ENCODE results near the gene CAPSL.

The CAPSL gene

DNA sequence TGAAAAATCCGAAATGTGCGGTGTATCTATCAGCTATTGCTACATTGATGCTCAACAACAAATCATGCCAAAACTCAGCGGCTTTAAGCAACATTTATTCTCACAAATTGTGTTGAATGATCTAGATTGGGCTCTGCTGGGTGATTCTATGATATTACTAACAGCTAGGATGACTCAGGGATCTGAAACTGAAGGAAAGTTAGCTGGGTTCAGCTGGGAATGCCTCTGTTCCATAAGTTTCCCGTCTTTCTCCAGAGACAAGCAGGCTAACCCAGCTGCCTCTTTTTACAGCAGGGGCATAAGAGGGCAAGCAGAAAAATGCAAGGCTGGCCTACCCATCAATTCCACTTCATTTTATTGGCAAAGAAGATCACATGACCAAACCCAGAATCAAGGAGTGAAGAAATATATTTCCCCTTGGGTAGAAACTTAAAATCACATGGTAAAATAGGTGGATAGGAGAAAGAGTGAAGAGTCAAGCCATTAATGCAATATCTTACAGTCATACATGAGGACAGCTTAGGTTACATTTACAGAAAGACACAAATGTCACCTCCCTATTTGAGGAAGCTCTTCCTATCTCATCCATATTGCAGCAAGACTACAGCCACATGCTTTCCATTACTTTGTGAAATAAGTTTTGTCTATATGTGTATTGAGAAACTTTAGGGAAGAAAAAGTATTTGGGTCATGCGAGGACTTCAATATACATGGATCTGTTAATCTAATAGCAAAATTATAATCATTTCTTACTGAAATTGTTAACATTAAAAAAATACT is 50.9 kb downstream of the CAPSL start:
- H3K36me3 ChIP-seq (ENCODE audit: insufficient read depth, low read length) = no peaks in the 10 kb centered on the region
- H3K4me1 ChIP-seq (ENCODE audit: insufficient read depth, low read length) = peaks cover 12% of the 10 kb centered on the region
- no peak overlapping the region for H3K4me3 ChIP-seq (ENCODE audit: low read length)
- H3K27me3 ChIP-seq (ENCODE audit: insufficient read depth, low read length) = no peaks in the 10 kb centered on the region
- no peak overlapping the region for H3K9ac ChIP-seq (ENCODE audit: low read depth, low read length)
- no peaks in the 10 kb centered on the region for H3K9me3 ChIP-seq (ENCODE audit: insufficient read depth, low read depth, low read length)
- H3K27ac ChIP-seq (ENCODE audit: low read depth, low read length) = no peak overlapping the region
- 67% methylated on average over 4 of the region's 5 CpGs for WGBS

- Histone ChIP-seq H3K27ac (ENCODE audit: low read depth, low read length) (no peak overlapping the region), H3K4me1 (ENCODE audit: insufficient read depth, low read length) (peaks cover 12% of the 10 kb centered on the region), H3K9ac (ENCODE audit: low read depth, low read length) (no peak overlapping the region), H3K4me3 (ENCODE audit: low read length) (no peak overlapping the region), H3K9me3 (ENCODE audit: insufficient read depth, low read depth, low read length) (no peaks in the 10 kb centered on the region), H3K36me3 (ENCODE audit: insufficient read depth, low read length) (no peaks in the 10 kb centered on the region), H3K27me3 (ENCODE audit: insufficient read depth, low read length) (no peaks in the 10 kb centered on the region)
- 95% methylated on average over 3 of the region's 3 CpGs for WGBS
These were observed 52.0 kb downstream of the CAPSL start for GRCh38 chr5:35886381-35886780.

DNA sequence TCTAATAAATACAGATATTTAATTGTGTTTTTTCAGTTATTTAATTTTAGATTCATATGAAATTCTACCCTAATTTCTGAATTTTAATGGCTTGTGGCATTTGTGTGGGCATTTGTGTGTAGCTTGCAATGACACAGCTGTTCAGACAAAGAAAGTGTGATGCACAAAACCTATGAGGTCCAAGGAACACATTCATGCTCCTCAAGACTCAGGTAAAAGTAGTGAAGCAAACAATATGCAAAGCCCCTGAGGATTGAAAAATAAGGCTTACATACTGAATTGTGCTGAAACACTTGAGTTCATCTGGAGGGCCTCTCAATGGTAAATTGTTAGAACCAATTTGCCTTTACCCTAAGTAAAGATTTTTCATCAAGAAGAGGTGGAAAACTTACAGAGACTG is 53.6 kb downstream of the CAPSL start:
- no peaks in the 10 kb centered on the region for H3K9me3 ChIP-seq (ENCODE audit: insufficient read depth, low read depth, low read length)
- peaks cover 12% of the 10 kb centered on the region for H3K4me1 ChIP-seq (ENCODE audit: insufficient read depth, low read length)
- H3K9ac ChIP-seq (ENCODE audit: low read depth, low read length) = no peak overlapping the region
- H3K27ac ChIP-seq (ENCODE audit: low read depth, low read length) = no peak overlapping the region
- H3K27me3 ChIP-seq (ENCODE audit: insufficient read depth, low read length) = no peaks in the 10 kb centered on the region
- H3K36me3 ChIP-seq (ENCODE audit: insufficient read depth, low read length) = no peaks in the 10 kb centered on the region
- no peak overlapping the region for H3K4me3 ChIP-seq (ENCODE audit: low read length)

DNA sequence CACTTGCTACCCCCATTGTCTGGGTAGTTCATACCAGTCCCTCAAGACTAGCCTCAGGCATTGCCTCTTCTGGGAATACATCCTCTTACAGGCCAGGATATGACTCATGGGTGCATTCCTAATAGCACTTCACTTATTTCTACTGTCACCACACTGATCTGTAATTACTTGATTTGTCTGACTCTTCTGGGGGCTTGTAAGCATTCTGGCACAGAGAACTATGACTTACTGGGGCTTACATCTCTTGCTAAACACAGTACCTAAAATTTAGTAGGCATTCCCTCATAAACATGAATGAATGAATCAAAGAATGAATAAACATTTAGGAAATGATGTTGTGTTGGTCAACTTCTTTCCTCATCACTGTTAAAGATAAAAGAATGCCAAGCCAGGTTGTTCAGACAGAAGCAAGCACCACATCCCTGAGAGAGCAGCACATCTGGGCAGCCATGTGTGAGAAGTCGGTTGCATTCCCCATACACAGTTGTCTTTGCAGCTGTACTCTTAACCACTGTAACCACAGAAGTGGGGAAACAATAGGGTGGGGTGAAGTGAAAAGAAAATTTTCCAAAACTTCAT is 54.1 kb downstream of the CAPSL start:
- H3K9me3 ChIP-seq (ENCODE audit: insufficient read depth, low read depth, low read length) = no peaks in the 10 kb centered on the region
- H3K4me3 ChIP-seq (ENCODE audit: low read length) = no peak overlapping the region
- H3K9ac ChIP-seq (ENCODE audit: low read depth, low read length) = no peak overlapping the region
- 68% methylated on average over 1 of the region's 1 CpG for WGBS
- H3K27ac ChIP-seq (ENCODE audit: low read depth, low read length) = no peak overlapping the region
- no peaks in the 10 kb centered on the region for H3K36me3 ChIP-seq (ENCODE audit: insufficient read depth, low read length)
- no peaks in the 10 kb centered on the region for H3K27me3 ChIP-seq (ENCODE audit: insufficient read depth, low read length)
- peaks cover 11% of the 10 kb centered on the region for H3K4me1 ChIP-seq (ENCODE audit: insufficient read depth, low read length)

DNA sequence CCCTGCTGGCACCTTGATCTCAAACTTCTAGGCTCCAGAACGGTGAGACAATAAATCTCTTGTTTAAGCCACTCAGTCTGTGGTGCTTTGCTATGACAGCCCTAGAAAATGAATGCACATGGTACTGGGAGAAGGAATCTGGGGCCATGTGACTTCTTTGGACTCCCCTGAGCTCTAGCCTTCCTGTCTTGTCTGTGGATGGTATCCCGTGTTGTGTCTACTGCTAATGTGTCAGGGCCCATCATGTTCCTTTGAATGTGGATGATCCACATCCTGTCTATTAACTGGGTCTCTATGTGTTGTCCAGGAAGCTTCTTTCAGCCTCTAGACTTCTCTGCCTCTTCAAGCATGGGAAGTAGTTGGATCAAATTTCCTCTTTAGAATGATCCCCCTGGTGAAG is 56.7 kb downstream of the CAPSL start:
- H3K4me3 ChIP-seq (ENCODE audit: low read length) = no peak overlapping the region
- H3K4me1 ChIP-seq (ENCODE audit: insufficient read depth, low read length) = peaks cover 7% of the 10 kb centered on the region; the same call in 1 of the 2 replicates
- H3K27ac ChIP-seq (ENCODE audit: low read depth, low read length) = no peak overlapping the region
- no peaks in the 10 kb centered on the region for H3K36me3 ChIP-seq (ENCODE audit: insufficient read depth, low read length)
- WGBS = 88% methylated on average over 2 of the region's 2 CpGs
- no peak overlapping the region for H3K9ac ChIP-seq (ENCODE audit: low read depth, low read length)
- no peaks in the 10 kb centered on the region for H3K9me3 ChIP-seq (ENCODE audit: insufficient read depth, low read depth, low read length)
- H3K27me3 ChIP-seq (ENCODE audit: insufficient read depth, low read length) = no peaks in the 10 kb centered on the region

DNA sequence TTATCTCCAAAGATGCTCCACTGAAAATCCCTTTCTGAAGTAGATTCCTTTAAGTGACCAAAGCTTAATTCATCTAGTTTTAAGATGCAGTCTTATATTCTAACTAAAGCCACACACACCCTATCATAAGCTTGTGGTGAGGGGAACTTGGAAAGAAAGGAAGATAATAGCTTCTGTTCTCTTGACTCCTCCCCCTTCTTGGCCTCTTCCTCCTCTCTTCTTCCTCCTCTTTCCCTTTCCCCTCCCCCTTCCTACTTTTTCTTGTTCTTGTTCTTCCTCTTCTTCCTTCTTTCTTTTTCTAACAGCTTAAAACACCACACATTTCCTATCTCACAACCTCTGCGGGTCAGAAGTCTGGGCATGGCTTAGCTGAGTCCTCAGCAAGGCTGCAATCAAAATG is 58.3 kb downstream of the CAPSL start:
- Histone ChIP-seq H3K4me3 (ENCODE audit: low read length) (no peak overlapping the region), H3K36me3 (ENCODE audit: insufficient read depth, low read length) (no peaks in the 10 kb centered on the region), H3K9me3 (ENCODE audit: insufficient read depth, low read depth, low read length) (no peaks in the 10 kb centered on the region), H3K9ac (ENCODE audit: low read depth, low read length) (no peak overlapping the region), H3K27ac (ENCODE audit: low read depth, low read length) (no peak overlapping the region), H3K27me3 (ENCODE audit: insufficient read depth, low read length) (no peaks in the 10 kb centered on the region), H3K4me1 (ENCODE audit: insufficient read depth, low read length) (peaks cover 7% of the 10 kb centered on the region; the same call in 1 of the 2 replicates)
- 99% methylated on average over 1 of the region's 1 CpG for WGBS

- peaks cover 4% of the 10 kb centered on the region; the same call in 1 of the 2 replicates for H3K4me1 ChIP-seq (ENCODE audit: insufficient read depth, low read length)
These were observed 58.8 kb downstream of the CAPSL start for GRCh38 chr5:35879649-35880048.

GRCh38 chr5:35879096-35879495 is 59.3 kb downstream of the CAPSL start:
- Histone ChIP-seq H3K4me1 (ENCODE audit: insufficient read depth, low read length) (peaks cover 4% of the 10 kb centered on the region; the same call in 1 of the 2 replicates), H3K4me3 (ENCODE audit: low read length) (no peak overlapping the region), H3K9ac (ENCODE audit: low read depth, low read length) (no peak overlapping the region), H3K36me3 (ENCODE audit: insufficient read depth, low read length) (no peaks in the 10 kb centered on the region), H3K9me3 (ENCODE audit: insufficient read depth, low read depth, low read length) (no peaks in the 10 kb centered on the region), H3K27ac (ENCODE audit: low read depth, low read length) (no peak overlapping the region), H3K27me3 (ENCODE audit: insufficient read depth, low read length) (no peaks in the 10 kb centered on the region)
- 93% methylated on average over 1 of the region's 2 CpGs for WGBS

More at GRCh38 chr5:35879649-35880048, 58.8 kb downstream of the CAPSL start:
- Histone ChIP-seq H3K9me3 (ENCODE audit: insufficient read depth, low read depth, low read length) (no peaks in the 10 kb centered on the region), H3K4me3 (ENCODE audit: low read length) (no peak overlapping the region), H3K36me3 (ENCODE audit: insufficient read depth, low read length) (no peaks in the 10 kb centered on the region), H3K9ac (ENCODE audit: low read depth, low read length) (no peak overlapping the region), H3K27me3 (ENCODE audit: insufficient read depth, low read length) (no peaks in the 10 kb centered on the region), H3K27ac (ENCODE audit: low read depth, low read length) (no peak overlapping the region)

GRCh38 chr5:35878079-35878478 is 60.3 kb downstream of the CAPSL start:
- H3K9ac ChIP-seq (ENCODE audit: low read depth, low read length) = no peak overlapping the region
- H3K4me3 ChIP-seq (ENCODE audit: low read length) = no peak overlapping the region
- H3K27ac ChIP-seq (ENCODE audit: low read depth, low read length) = no peak overlapping the region
- H3K36me3 ChIP-seq (ENCODE audit: insufficient read depth, low read length) = no peaks in the 10 kb centered on the region
- no peaks in the 10 kb centered on the region for H3K9me3 ChIP-seq (ENCODE audit: insufficient read depth, low read depth, low read length)
- H3K4me1 ChIP-seq (ENCODE audit: insufficient read depth, low read length) = no peaks in the 10 kb centered on the region
- no peaks in the 10 kb centered on the region for H3K27me3 ChIP-seq (ENCODE audit: insufficient read depth, low read length)

GRCh38 chr5:35877655-35878054 is 60.8 kb downstream of the CAPSL start:
- H3K4me3 ChIP-seq (ENCODE audit: low read length) = no peak overlapping the region
- no peaks in the 10 kb centered on the region for H3K36me3 ChIP-seq (ENCODE audit: insufficient read depth, low read length)
- no peaks in the 10 kb centered on the region for H3K4me1 ChIP-seq (ENCODE audit: insufficient read depth, low read length)
- H3K9ac ChIP-seq (ENCODE audit: low read depth, low read length) = no peak overlapping the region
- no peak overlapping the region for H3K27ac ChIP-seq (ENCODE audit: low read depth, low read length)
- no peaks in the 10 kb centered on the region for H3K9me3 ChIP-seq (ENCODE audit: insufficient read depth, low read depth, low read length)
- WGBS = 75% methylated on average over 2 of the region's 2 CpGs
- H3K27me3 ChIP-seq (ENCODE audit: insufficient read depth, low read length) = no peaks in the 10 kb centered on the region

DNA sequence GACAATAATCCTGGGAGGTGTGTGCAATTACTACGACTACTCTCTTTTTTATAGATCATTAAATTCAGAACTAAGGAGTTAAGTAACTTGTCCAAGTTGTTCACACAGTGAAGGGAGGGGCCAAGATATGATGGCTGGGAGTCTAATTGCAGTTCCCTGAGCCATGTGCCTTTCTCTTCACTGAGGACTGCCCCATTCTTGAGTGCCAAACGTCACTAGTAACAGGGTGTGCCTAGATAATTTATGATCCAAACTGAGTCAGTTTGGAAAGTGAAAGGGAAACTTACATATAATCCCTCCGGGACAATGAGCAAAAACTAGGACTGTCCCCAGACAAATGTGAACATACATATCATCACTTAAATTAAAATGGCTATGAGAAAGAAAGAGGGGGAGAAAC is 61.5 kb downstream of the CAPSL start:
- WGBS = 75% methylated on average over 1 of the region's 3 CpGs
- Histone ChIP-seq H3K4me1 (ENCODE audit: insufficient read depth, low read length) (no peaks in the 10 kb centered on the region), H3K27ac (ENCODE audit: low read depth, low read length) (no peak overlapping the region), H3K4me3 (ENCODE audit: low read length) (no peak overlapping the region), H3K9me3 (ENCODE audit: insufficient read depth, low read depth, low read length) (no peaks in the 10 kb centered on the region), H3K36me3 (ENCODE audit: insufficient read depth, low read length) (no peaks in the 10 kb centered on the region), H3K9ac (ENCODE audit: low read depth, low read length) (no peak overlapping the region), H3K27me3 (ENCODE audit: insufficient read depth, low read length) (no peaks in the 10 kb centered on the region)
